ENCODE measurements around the gene ADAM12. TPM values are rescaled to one million over a fixed set of nuclear protein-coding genes. Genes with fewer than 3 reads are reported as not detected.

Gene ADAM12
- total RNA-seq, 3 donors from 2014 or later: 0.34 to 0.87 (median 0.51) TPM

- no peaks in the 10 kb centered on the region for H3K36me3 Mint-ChIP-seq (ENCODE audit: insufficient read depth)
- H3K9me3 Mint-ChIP-seq: no peaks in the 10 kb centered on the region
Measured at GRCh38 chr10:126243971-126244370, 144.3 kb downstream of the ADAM12 start.

DNA sequence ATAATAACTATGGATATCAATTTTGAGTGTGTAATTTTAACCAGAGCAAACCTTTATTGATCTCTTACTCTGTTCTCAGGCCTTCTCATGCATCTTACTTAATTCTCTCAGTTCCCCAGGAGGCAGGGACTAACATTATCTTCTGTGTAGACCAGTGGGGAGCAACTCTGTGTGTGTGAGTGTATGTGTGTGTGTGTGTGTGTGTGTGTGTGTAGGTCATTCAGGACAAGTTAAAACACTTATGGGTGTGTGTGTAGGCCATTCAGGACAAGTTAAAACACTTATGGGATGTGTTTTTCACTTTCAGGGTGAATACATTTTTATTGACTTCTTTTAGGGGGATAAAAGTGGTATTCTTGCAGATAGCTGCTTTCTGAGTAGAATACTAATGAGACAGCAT is 145.0 kb downstream of the ADAM12 start:
- Mint-ChIP-seq H3K27me3 (ENCODE audit: low read depth) (peaks cover 2% of the 10 kb centered on the region), H3K36me3 (ENCODE audit: insufficient read depth) (no peaks in the 10 kb centered on the region)

More at GRCh38 chr10:126243971-126244370, 144.3 kb downstream of the ADAM12 start:
- Mint-ChIP-seq H3K4me1 (ENCODE audit: low read depth) (no peaks in the 10 kb centered on the region), H3K27me3 (ENCODE audit: low read depth) (peaks cover 2% of the 10 kb centered on the region), H3K4me3 (no peak overlapping the region)
- ATAC-seq: no peak
- DNase-seq: no peak

GRCh38 chr10:126242397-126243260 is 145.6 kb downstream of the ADAM12 start:
- Mint-ChIP-seq H3K4me1 (ENCODE audit: low read depth) (no peaks in the 10 kb centered on the region), H3K9me3 (peaks cover 2% of the 10 kb centered on the region), H3K27me3 (ENCODE audit: low read depth) (peaks cover 2% of the 10 kb centered on the region), H3K36me3 (ENCODE audit: insufficient read depth) (no peaks in the 10 kb centered on the region), H3K4me3 (no peak overlapping the region)
- ATAC-seq (no peak), DNase-seq (no peak)

More for the DNA sequence above, 145.0 kb downstream of the ADAM12 start:
- no peaks in the 10 kb centered on the region for H3K4me1 Mint-ChIP-seq (ENCODE audit: low read depth)
- H3K9me3 Mint-ChIP-seq: no peaks in the 10 kb centered on the region
- H3K4me3 Mint-ChIP-seq: no peak overlapping the region
- no peak for DNase-seq
- ATAC-seq: no peak

DNA sequence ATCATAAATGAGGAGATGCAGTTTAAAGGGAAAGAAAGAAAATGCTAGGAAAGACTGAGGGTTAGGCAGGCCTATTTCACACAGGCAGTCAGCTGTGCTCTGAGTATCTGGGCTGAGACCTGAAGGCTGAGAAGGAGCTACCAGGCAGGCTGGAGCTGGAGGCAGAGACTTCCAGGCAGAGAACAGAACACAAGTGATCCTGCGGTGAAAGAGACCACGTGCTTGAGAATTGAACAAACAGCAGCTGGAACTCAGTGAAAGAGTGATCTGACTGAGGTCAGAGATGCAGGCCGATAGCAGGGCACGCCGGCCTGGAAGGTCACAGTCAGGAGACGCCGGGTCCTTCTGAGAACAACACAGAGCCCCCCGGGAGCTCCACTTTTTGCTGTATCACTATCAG is 147.8 kb downstream of the ADAM12 start:
- Mint-ChIP-seq H3K27me3 (ENCODE audit: low read depth) (peaks cover 2% of the 10 kb centered on the region), H3K4me1 (ENCODE audit: low read depth) (no peaks in the 10 kb centered on the region), H3K4me3 (no peak overlapping the region), H3K9me3 (peaks cover 12% of the 10 kb centered on the region), H3K36me3 (ENCODE audit: insufficient read depth) (no peaks in the 10 kb centered on the region)
- DNase-seq (no peak), ATAC-seq (no peak)

- ATAC-seq: no peak
- H3K36me3 Mint-ChIP-seq (ENCODE audit: insufficient read depth): no peaks in the 10 kb centered on the region
- H3K4me1 Mint-ChIP-seq (ENCODE audit: low read depth): no peaks in the 10 kb centered on the region
- no peak for DNase-seq
- H3K4me3 Mint-ChIP-seq: no peak overlapping the region
- peaks cover 2% of the 10 kb centered on the region for H3K27me3 Mint-ChIP-seq (ENCODE audit: low read depth)
- H3K9me3 Mint-ChIP-seq: peaks cover 12% of the 10 kb centered on the region
Measured at GRCh38 chr10:126239844-126240243, 148.4 kb downstream of the ADAM12 start.

DNA sequence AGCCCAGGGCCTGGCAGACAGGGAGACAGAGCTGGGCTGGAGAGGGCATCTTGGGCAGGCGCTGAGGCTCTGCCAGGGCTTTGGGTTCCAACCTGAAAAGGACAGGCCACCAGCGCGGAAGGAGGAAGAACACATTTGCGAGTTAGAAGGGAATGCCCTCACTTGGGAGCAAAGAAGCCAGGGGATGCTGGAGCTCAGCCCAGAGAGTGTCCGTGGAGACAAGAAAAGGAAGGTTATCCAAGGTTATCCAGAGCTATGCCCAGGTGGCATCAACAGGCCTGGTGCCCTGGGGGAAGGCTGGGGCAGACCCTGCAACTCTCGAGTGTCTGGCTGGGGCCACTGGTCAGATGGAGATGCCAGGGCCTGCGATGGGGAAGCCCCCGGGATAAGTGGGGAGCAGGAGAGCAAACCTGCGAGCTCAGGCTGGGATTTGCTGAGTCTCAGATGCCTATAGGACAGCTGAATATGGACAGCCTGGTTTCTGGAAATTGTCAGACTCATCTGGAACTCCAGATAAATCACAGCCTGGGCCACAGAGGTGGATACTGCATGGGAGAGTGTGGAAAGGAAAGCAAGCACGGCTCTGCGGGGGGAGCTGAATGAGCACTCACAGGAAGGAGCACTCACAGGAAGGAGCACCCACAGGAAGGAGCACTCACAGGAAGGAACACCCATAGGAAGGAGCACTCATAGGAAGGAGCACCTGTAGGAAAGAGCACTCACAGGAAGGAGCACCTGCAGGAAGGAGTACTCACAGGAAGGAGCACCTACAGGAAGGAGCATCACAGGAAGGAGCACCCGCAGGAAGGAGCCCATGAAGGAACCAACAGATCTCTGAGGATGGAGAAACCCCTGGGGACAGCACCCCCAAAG is 152.1 kb downstream of the ADAM12 start:
- Mint-ChIP-seq H3K27me3 (ENCODE audit: low read depth) (peaks cover 2% of the 10 kb centered on the region), H3K36me3 (ENCODE audit: insufficient read depth) (no peaks in the 10 kb centered on the region), H3K4me3 (no peak overlapping the region), H3K9me3 (peaks cover 15% of the 10 kb centered on the region), H3K4me1 (ENCODE audit: low read depth) (no peaks in the 10 kb centered on the region)
- DNase-seq: no peak
- ATAC-seq: no peak

GRCh38 chr10:126235091-126235978 is 152.9 kb downstream of the ADAM12 start:
- Mint-ChIP-seq H3K9me3 (peaks cover 15% of the 10 kb centered on the region), H3K36me3 (ENCODE audit: insufficient read depth) (no peaks in the 10 kb centered on the region), H3K4me1 (ENCODE audit: low read depth) (no peaks in the 10 kb centered on the region), H3K27me3 (ENCODE audit: low read depth) (no peaks in the 10 kb centered on the region), H3K4me3 (no peak overlapping the region)
- DNase-seq (no peak), ATAC-seq (no peak)

GRCh38 chr10:126234630-126235029 is 153.6 kb downstream of the ADAM12 start:
- H3K4me3 Mint-ChIP-seq: no peak overlapping the region
- no peak for DNase-seq
- H3K36me3 Mint-ChIP-seq (ENCODE audit: insufficient read depth): no peaks in the 10 kb centered on the region
- H3K27me3 Mint-ChIP-seq (ENCODE audit: low read depth): no peaks in the 10 kb centered on the region
- peaks cover 15% of the 10 kb centered on the region for H3K9me3 Mint-ChIP-seq
- no peak for ATAC-seq
- no peaks in the 10 kb centered on the region for H3K4me1 Mint-ChIP-seq (ENCODE audit: low read depth)

GRCh38 chr10:126233182-126234148 is 154.8 kb downstream of the ADAM12 start:
- Mint-ChIP-seq H3K36me3 (ENCODE audit: insufficient read depth) (no peaks in the 10 kb centered on the region), H3K4me3 (no peak overlapping the region), H3K27me3 (ENCODE audit: low read depth) (no peaks in the 10 kb centered on the region), H3K4me1 (ENCODE audit: low read depth) (no peaks in the 10 kb centered on the region), H3K9me3 (peaks cover 15% of the 10 kb centered on the region)
- ATAC-seq: no peak
- DNase-seq: no peak

GRCh38 chr10:126230587-126230986 is 157.7 kb downstream of the ADAM12 start:
- Mint-ChIP-seq H3K4me3 (no peak overlapping the region), H3K36me3 (ENCODE audit: insufficient read depth) (no peaks in the 10 kb centered on the region), H3K27me3 (ENCODE audit: low read depth) (no peaks in the 10 kb centered on the region), H3K9me3 (peaks cover 3% of the 10 kb centered on the region), H3K4me1 (ENCODE audit: low read depth) (no peaks in the 10 kb centered on the region)
- DNase-seq (no peak), ATAC-seq (no peak)

DNA sequence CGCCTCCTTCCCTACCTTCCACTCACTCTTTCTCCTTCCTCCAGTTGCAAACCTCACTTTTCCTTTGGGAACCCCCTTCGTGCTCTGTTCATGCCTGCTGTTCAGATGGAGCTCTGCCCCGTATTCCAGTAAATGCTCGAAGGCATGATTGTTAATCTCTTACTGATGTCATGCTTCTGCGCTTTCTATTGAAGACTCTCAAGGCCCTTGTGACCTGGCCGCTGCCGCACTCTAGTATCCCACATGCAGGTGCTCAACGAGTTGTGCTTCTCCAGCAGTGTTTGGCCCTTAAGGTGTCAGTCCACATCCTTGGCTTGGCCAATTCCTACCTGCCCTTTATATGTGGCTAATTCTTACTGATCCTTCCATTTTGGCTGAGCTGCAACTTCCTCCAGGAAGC is 158.6 kb downstream of the ADAM12 start:
- peaks cover 3% of the 10 kb centered on the region for H3K9me3 Mint-ChIP-seq
- no peaks in the 10 kb centered on the region for H3K36me3 Mint-ChIP-seq (ENCODE audit: insufficient read depth)
- no peak for ATAC-seq
- no peaks in the 10 kb centered on the region for H3K27me3 Mint-ChIP-seq (ENCODE audit: low read depth)
- H3K4me3 Mint-ChIP-seq: no peak overlapping the region
- no peaks in the 10 kb centered on the region for H3K4me1 Mint-ChIP-seq (ENCODE audit: low read depth)
- DNase-seq: no peak

DNA sequence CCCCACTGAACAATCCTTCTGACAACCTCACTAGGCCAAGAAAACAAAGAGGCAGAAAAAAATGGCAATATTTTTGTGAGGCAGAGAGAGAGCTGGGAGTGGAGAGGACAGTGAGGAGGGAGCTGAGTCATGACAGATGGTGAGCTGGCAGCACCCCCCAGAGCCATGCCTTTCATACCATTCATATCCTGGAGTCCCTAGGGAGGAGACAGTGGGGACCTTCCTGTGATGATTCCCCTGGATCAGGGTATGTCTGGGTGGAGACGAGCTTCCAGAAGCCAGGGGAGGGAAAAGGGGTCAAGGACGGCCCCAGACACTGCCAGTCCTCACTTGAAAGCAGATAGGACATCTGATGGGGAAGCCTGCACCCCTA is 160.5 kb downstream of the ADAM12 start:
- H3K4me3 Mint-ChIP-seq: no peak overlapping the region
- no peaks in the 10 kb centered on the region for H3K27me3 Mint-ChIP-seq (ENCODE audit: low read depth)
- no peaks in the 10 kb centered on the region for H3K9me3 Mint-ChIP-seq
- ATAC-seq (no peak), DNase-seq (no peak)
- no peaks in the 10 kb centered on the region for H3K36me3 Mint-ChIP-seq (ENCODE audit: insufficient read depth)
- no peaks in the 10 kb centered on the region for H3K4me1 Mint-ChIP-seq (ENCODE audit: low read depth)

Measured in activated T-cell treated with anti-CD3 and anti-CD28 coated beads, Interleukin-2, amount 50 U/mL, for 4 hours (primary cell).